A549 treated with DMSO at 1 μM for 4 hours (cell line): ENCODE data around the gene C17orf75. TPM values are rescaled to one million over a fixed set of nuclear protein-coding genes. Genes with fewer than 3 reads are reported as not detected.

Experiments used
- total RNA-seq: library from RNA; stranded (reverse); fragments of 200-300 nt; extraction: Qiagen RNA extraction; gene quantifications from 5 replicates; pipeline ENCODE4 v1.2.3, GENCODE V29; 2022; ENCODE audit warnings: low read depth

C17orf75 gene
- total RNA-seq = 27.0 to 35.3 TPM (median 28.8 TPM) in 5 replicates

GRCh38 chr17:32341857-32342602, at the start of gene C17orf75:
Gene C17orf75 (minus strand): TSS chr17:32342173. CDS start chr17:32342139, 34 bp downstream.

GRCh38 chr17:32349854-32350665, 8.1 kb upstream of the C17orf75 start, which contains the start of gene ZNF207:
Gene ZNF207 (plus strand): TSS chr17:32350157. CDS start chr17:32350286, 129 bp downstream.

Other genes starting within 250 kb of the C17orf75 start
- 18.3 to 31.1 TPM (median 28.3 TPM) in 5 replicates for gene RHOT1, start 199.7 kb downstream of the C17orf75 start, total RNA-seq
- gene RHBDL3, start 76.3 kb downstream of the C17orf75 start, total RNA-seq = 3.5 to 5.8 TPM (median 4.7 TPM) in 5 replicates
- 246 to 266 TPM (median 252 TPM) in 5 replicates for gene ZNF207, start 8.0 kb upstream of the C17orf75 start, total RNA-seq
- gene PSMD11, start 102.3 kb upstream of the C17orf75 start, total RNA-seq = 190 to 235 TPM (median 210 TPM) in 5 replicates
- 2.9 to 4.3 TPM (median 3.5 TPM) in 5 replicates for gene CDK5R1, start 144.8 kb upstream of the C17orf75 start, total RNA-seq